NCI-H146 treated with DMSO at 0.1 percent for 48 hours (cell line): ENCODE measurements around the gene MEGF6.
"Not testable (repeated sequence)": the region's sequence is repeated elsewhere in the genome, so short reads cannot be mapped to it uniquely, and the experiment has no call there.

Experiments
- DNase-seq: peaks from one replicate; lab custom pipeline; 2025; ENCODE audit not compliant: unreplicated experiment; lab: John Stamatoyannopoulos, UW

The MEGF6 gene

GRCh38 chr1:3594706-3595377, 16.5 kb downstream of the MEGF6 start:
- DNase-seq: no peak

DNA sequence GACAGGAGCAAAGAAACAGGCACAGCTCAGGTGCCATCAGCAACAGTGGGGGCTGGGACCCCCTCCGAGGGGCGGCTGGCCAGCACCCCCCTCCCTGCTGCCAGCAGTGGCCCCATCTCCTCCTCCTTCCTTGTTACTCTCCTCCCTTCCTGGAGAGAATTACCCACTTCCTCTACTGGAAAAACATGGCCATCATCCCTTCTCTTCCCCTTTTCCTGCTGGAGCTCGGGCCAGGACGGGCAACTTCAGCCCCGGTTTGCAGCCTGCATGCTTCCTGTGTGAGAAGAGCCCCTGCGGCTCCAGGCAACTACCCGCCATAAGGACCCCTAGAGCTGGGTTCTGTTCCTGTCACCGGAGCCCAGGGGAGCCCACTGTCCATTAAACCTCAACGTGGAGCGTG, 17.6 kb downstream of the MEGF6 start:
- no peak for DNase-seq

GRCh38 chr1:3593334-3593733, 18.0 kb downstream of the MEGF6 start:
- no peak for DNase-seq

GRCh38 chr1:3590951-3591865, 20.1 kb downstream of the MEGF6 start:
- DNase-seq: no peak

- DNase-seq: no peak
Measured at GRCh38 chr1:3590139-3590763, 21.1 kb downstream of the MEGF6 start.

DNA sequence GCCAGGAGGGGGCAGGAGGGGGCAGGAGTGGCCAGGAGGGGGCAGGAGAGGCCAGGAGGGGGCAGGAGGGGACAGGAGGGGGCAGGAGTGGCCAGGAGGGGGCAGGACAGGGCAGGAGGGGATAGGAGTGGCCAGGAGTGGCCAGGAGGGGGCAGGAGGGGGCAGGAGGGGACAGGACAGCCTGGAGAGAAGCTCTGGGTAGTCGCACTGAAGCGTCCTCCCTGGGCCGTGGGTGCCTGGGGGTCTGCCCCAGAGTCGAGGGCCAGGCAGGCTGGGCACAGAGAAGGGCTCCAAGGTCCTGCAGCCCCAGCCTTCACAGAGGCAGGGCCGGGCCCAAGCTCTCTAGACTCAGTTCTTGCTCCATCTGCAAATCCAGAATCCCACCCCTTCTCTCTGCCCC, 22.9 kb downstream of the MEGF6 start:
- no peak for DNase-seq

DNA sequence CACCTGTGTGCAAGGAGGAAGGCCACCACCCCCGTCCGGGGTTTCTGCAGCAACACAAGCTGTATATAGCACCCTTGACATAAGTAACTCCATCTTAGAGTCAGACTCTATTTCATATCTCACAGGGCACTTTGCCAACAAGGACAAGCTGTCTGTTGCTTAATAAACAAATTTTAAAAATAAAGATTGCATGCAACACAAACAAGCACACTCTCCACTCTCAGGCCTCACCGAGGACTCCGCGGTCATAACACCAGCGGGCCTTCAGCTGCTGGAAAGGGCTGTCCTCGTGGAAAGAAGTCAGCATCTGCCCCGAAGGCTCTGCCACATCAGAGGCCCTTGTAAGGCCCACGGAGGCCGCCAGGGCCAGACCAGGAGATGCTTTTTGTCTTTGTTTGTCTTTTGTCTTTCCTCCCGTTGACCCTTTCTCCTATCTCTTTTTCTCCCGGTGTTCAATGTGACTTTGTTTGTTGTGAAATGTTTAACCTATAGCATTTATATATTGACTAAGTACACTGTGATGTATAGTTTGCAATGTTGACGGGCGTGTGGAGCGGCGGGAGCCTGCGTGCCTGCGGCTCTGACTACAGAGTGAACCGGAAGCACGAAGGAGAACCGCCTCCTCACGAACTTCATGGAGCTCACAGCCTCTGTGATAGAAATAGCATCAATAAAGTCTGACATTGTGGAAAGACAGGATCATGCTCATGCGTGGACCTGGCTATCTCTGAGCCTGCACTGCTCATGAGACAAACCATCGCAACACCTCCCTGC, 24.1 kb downstream of the MEGF6 start:
- no peak for DNase-seq

GRCh38 chr1:3585940-3586568, 25.3 kb downstream of the MEGF6 start:
- no peak for DNase-seq

DNA sequence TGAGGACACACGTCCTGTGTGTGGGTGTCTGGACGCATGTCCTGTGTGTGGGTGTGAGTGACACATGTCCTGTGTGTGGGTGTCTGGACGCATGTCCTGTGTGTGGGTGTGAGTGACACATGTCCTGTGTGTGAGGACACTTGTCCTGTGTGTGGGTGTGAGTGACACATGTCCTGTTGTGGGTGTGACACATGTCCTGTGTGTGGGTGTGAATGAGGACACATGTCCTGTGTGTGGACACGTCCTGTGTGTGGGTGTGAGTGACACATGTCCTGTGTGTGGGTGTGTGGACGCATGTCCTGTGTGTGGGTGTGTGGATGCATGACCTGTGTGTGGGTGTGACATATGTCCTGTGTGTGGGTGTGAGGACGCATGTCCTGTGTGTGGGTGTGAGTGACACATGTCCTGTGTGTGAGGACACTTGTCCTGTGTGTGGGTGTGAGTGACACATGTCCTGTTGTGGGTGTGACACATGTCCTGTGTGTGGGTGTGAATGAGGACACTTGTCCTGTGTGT, 25.9 kb downstream of the MEGF6 start:
- not testable (repeated sequence) for DNase-seq

DNA sequence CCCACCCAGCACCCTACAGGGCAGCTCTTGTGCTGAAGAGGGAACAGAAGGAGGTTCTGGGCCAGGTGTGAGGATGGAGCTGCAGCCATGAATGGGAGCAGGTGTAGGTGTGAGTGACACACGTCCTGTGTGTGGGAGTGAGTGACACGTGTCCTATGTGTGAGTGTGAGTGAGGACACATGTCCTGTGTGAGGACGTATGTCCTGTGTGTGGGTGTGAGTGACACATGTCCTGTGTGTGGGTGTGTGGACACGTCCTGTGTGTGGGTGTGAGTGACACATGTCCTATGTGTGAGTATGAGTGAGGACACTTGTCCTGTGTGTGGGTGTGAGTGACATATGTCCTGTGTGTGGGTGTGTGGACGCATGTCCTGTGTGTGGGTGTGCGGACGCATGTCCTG, 26.4 kb downstream of the MEGF6 start:
- DNase-seq: no peak

GRCh38 chr1:3583751-3584150, 27.6 kb downstream of the MEGF6 start:
- not testable (repeated sequence) for DNase-seq

DNA sequence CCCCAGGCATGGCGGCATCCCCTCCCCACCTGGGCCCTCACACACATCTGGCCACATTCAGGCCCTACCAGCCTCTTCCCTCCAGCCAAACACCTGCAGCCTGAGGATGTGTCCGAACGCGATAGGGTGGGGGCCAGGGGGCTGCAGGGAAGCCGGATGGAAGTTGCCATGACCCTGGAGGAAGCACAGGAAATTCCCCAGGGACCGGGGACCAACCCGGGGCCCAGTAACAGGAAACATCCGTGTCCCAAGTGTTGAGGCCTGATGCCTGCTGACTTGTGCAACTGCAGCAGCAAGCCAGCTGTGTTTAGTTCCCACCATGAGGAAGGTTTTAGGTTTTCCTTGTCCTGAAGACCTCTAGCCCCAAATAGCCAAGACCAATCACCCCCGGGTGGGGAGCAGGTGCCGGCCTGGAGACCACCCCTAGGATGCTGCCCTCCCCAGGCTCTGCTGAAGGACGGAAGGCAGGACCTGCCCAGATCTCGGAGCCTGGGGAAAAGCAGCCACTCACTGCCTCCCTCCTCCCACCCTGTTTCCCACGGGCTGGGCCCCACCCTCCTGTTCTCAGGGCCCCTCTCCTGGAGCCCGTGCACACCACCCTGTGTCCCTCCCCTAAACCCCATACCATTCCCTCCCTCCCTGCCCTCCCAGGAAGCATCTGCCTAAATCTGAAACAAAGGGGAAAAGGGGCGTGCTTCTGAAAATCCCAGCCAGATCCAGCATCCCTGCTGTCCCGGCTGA, 29.8 kb downstream of the MEGF6 start:
- DNase-seq: no peak

DNA sequence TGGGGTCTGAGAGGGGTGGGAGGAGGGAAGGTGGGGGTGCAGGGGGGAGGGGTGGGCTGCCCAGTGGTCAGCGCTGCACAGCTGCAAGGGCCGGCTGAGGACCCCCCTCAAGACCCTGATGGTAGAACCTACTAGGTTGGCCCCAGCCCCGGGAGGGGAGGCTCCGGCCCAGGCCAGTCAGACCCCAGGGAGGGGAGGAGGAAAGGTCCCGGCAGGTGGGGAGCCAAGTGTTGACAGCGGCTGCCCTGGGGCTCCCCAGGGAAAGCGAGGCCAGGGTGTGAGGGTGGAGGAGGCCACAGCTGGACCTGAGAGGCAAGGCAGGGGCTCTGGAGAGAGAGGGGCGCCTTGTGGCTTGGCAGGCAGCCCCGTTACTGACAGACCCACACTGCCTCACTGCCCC, 31.1 kb downstream of the MEGF6 start:
- DNase-seq: no peak

GRCh38 chr1:3579626-3580025, 31.7 kb downstream of the MEGF6 start:
- DNase-seq: no peak

DNA sequence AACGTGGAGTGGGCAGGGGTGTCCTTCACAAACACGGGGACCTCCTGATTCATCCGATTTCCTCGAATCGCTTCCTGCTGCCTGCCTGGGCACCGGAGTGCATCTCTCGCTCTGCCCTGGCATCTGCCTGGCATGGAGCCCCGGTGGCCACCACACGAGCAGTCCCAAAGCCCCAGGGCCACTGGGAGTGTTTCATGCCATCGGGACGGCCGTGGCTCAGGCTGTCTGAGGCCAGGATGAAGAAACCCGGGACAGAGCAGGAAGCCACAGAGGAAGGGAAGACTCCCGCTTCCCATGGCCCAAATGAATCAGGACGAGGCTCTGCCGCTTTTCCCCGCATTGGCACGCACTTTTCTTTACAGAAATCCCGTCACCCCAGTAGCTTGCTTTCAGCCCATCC, 32.4 kb downstream of the MEGF6 start:
- no peak for DNase-seq

GRCh38 chr1:3578433-3578805, 32.9 kb downstream of the MEGF6 start:
- DNase-seq: no peak

- DNase-seq: no peak
Measured at GRCh38 chr1:3577711-3578432, 33.4 kb downstream of the MEGF6 start.

DNA sequence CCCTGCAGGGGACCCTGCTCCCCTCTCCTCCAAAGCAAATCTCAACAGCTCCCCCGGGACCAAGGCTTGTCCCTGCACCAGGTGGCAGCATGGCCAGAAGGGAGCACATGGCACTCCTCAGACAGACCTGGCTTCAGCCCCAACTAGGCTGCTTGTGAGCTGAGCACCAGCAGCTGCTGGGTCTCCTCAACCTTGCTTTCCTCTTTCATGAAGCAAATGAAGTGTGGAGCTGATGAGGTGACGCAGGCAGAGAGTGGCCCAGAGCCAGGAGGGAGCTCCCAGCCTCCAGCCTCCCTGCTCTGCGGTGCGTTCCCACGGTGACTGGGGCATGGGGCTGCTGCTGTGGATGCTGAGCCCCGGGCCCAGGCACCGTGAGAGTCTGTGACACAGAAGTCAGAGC, 34.0 kb downstream of the MEGF6 start:
- DNase-seq: no peak

DNA sequence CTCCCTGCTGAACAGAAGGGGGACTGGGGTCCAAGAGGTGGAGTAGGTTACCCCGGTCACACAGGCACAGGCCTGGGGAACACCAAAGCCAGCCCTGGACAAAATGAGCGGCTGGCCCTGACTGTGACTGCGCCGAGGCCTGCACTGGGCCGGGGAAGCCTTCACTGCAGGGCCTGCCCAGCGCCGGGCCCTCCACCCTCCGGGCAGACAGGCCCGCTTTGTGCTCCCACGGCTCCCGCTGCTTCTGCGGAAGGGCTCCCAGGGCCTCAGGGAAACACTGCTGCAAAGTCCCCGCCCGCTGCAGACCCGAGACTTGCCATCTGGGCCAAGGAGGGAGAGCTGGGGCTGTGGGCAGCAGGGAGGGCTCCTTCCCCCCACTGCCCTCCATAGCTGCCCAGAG, 35.3 kb downstream of the MEGF6 start:
- DNase-seq: no peak
